ENCODE results near the gene GSK3A.

Gene GSK3A

DNA sequence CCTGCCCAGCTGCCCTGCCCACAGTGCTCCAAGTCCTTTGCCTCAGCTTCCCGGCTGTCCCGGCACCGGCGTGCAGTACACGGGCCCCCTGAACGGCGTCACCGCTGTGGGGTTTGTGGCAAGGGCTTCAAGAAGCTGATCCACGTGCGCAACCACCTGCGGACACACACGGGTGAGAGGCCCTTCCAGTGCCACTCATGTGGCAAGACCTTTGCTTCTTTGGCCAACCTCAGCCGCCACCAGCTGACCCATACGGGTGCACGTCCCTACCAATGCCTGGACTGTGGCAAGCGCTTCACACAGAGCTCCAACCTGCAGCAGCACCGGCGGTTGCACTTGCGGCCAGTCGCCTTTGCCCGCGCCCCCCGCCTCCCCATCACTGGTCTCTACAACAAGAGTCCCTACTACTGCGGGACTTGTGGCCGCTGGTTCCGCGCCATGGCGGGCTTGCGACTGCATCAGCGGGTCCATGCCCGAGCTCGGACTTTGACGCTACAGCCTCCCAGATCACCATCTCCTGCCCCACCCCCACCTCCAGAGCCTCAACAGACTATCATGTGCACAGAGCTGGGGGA is 16.6 kb downstream of the GSK3A start:
- DNase-seq: no peak

DNA sequence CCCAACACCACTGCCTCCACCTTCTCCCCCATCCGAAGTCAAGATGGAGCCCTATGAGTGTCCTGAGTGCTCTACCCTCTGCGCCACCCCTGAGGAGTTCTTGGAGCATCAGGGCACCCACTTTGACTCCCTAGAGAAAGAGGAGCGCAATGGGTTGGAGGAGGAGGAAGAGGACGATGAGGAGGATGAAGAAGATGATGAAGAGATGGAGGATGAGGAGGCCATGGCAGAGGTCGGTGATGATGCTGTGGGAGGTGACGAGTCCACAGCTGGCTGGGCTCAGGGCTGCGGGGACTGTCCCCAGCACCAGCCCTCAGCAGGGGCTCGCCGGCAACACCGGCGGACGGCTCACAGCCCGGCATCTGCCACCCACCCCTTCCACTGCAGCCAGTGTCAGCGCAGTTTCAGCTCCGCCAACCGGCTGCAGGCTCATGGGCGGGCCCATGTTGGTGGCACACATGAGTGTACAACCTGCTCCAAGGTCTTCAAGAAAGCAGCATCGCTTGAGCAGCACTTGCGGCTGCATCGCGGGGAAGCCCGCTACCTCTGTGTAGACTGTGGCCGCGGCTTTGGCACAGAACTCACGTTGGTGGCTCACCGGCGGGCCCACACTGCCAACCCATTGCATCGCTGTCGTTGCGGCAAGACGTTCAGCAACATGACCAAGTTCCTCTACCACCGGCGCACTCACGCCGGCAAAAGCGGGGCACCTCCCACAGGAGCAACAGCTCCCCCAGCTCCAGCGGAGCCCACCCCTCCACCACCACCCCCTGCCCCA is 17.3 kb downstream of the GSK3A start:
- no peak for DNase-seq

GRCh38 chr19:42220751-42221097 is 21.7 kb downstream of the GSK3A start:
- no peak for DNase-seq

DNA sequence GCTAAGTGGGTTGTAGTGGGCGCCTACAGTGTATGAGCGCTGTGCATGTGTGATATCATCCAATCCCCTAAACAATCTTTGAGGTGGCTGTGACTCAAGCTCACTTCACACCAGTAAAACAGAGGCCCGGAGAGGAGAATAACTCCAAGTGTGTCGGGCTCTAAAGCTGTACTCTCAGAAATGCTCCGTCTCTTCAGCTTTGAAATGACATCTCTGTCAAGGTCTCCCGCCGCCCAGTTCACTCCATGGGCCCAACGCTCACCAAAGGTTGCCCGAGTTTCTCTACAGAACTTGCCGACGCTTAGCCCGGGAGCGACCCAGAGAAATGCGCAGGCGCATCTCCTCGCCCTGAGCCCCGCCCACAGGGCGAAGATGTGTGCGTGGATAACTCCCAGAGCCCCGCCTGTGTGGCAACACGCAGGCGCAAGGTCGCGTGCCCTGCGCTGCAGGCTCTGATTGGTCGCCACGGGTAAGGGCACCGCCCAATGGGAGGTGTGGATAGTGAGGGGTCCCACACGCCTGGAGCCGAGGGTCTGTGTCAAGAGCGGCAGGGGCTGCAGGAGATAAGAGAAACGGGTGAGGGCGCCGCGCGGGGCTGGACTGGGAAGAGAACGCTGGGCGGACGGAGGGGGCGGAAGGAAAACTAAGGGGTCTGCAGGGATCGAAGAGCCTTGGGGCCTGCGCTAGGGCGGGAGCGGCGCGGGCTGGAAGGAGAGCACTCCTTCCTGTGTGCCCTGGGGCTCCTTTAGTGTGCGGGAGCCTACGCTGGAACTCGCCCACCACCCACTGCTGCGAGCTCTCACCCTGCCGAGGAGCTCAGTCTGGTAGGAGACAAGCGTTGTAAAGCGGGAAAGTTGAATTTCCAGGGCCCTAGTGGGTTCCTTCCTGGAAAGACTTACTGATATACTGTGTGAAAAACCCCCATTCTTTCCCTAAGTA is 22.3 kb downstream of the GSK3A start, which contains the start of gene ZNF526:
Gene ZNF526, plus strand, starts transcription at position 501 of the 939 bp plus-strand sequence. CDS start 4,092 bp downstream, outside the sequence.
- peak; percentile 76 to 97 (median 95) for DNase-seq

DNA sequence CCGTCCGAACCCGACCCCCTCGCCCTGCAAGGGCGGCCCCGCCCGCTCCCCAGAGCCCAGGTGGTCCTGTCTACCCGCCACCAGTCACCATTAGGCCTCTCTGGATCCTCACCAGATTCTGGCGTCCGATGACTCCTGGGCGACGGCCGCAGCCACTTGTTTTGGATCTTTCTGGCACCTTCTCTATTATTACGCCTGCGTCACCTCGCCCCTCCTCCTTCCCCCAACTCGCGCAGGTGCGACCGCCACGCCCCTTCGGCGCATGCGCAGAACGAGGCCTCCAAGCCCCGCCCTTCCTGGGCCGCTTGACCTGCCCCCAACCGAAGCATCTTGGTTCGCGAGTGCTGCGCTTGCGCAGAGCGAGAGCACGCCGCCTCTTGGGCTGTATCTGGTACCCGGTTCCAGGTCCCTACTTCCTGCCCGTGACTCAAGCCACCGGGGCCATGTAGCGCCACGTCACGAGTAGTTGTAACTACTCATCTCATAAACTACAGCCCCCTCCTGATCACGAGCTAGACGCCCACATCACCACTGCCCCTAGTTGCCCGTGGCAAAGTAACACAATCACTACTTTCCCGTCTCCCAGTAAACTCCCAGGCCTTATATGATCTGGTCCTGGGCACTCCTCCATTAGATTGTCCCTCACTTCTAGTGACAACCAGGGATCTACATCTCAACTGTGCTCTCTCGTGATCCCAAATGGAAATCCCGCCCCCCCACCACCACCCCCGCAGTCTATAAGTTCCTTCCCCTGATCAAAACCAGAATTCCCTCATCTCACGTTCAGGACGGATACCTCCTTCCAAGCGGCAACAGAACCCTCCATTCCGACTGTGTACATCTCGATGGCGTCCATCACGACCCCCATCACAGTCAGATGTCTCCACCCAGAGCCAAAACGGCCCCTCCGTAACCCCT is 24.6 kb downstream of the GSK3A start, which contains the start of gene DEDD2:
Gene DEDD2, minus strand, starts transcription at position 158 of the 918 bp plus-strand sequence. CDS start 670 bp downstream, outside the sequence.
- DNase-seq: peak; percentile 79 to 98 (median 96)

DNA sequence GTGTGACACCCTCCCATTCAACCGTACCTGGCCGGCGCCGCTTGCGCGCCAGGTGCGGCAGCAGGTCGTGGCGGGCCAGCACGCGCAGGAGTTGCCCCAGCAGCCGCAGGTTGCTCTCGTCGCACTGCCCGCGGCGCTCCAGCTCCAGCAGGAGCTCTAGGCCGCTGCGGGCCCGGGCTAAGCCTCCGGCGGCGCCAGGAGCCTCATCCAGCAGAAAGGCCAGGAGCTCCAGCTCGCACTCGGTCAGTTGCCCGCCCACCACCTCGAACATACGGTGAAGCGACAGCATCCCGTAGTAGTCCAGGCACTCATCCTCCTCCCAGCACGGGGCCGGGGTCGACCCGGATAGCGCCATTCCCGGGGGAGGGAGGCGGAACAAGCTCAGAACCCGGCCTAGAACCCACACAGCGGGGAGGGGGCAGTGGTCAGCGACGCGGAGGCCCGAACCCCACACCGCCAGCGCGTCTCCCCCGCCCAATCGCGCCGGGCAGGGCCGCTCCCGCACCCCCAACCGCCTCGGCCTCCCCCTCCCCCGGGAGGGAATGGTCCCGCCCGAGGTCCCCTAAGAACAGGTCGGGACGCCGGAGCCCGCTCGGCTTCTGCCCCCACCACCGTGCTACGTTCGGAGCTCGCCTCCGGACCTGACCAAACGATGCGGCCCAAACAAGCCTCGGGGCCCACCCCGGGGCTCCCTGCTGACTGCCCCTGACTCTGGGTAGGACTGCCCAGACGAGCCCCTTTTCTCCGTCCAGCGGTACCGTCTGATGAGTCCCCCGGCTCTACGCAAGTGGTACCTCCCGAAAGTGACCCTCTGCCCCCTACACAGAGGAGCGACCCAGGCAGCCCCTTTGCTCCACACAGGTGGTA is 25.5 kb downstream of the GSK3A start:
- DNase-seq: peak in 11 of 14 donors; percentile 35 to 75 (median 56)

- no peak for DNase-seq
Measured at GRCh38 chr19:42214810-42215485, 27.5 kb downstream of the GSK3A start.

DNA sequence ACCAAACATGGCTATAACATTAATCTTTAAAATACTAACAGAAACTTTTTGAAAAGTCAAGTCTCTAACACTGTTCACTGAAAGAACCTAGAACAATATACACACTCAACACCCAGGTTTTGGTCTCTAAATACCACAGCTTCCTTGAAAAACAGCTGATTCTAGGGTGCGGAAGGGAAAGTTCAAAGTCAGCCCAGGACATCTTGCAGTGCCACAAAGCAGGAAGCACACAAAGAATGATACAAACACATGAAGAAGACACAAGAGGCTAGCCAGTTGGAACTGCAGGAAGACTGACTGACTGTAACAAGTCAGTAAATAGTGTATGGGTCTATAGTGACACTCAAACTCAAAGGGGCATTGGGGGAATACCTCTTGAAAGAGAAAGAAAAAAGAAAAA is 29.5 kb downstream of the GSK3A start:
- DNase-seq: no peak

GRCh38 chr19:42208612-42209011 is 33.8 kb downstream of the GSK3A start:
- no peak for DNase-seq

DNA sequence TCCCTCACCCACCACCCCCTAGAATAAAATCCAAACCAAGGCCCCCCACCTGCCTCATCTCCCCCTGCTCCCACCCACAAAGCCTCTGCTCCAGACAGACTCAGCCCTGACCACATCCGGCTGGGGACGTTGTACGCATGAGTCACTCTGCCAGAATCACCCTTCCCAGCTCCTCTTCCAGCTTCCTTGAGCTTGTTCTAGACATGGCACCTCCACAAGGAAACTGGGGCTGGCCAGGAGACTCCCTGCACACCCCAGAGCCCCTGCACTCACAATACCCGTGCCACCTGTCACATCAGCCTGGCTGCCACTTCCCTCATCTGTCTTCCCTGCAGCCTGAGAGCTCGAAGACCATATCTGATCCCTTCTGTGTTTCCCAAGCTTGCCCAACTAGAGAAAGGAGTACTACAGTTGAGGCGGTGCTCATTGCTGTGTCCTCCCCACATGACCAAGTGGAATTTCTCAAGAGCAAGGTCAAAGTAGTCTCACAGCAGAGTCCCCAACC is 34.6 kb downstream of the GSK3A start:
- DNase-seq: no peak

DNA sequence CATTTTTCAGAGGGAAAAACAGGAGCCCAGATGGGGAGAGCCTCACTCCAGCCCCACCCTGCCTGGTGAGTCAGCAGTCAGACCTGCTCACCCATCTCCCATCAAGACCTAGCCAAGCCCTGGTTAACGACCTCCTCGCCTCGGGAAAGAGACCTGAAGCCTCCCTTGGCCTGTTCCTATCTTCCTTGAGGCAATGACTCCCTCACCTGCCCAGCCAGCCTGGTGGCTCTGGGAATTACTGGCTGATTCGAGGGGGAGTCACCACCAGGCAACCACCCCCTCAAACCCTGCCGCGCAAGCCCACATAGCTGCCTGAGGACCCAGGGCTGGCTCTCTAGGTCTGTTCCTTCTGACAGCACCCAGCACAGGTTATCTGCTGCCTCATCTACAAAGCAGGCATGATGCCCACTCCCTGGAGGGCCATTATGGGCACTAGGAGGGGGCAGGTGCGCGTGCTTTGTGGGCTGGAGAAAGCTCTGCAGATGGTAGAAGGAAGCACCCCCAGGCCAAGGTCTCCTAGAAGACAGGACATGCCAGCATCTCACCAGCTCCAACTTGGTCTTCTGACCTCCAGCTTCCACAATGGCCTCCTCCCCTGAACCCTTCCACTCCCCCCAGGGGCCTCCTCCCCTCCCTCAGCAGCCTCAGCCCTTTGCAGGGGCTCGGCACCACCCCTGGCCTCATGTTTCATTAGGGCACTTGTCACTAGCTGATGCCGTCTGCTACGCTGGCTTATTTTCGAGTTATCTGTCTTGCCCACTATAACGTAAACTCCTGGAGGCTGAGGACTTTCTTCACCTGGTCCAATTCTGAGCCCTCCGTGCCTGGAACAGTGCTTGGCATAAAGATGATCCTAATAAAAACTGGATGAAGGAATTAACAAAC is 35.3 kb downstream of the GSK3A start:
- DNase-seq: no peak

DNA sequence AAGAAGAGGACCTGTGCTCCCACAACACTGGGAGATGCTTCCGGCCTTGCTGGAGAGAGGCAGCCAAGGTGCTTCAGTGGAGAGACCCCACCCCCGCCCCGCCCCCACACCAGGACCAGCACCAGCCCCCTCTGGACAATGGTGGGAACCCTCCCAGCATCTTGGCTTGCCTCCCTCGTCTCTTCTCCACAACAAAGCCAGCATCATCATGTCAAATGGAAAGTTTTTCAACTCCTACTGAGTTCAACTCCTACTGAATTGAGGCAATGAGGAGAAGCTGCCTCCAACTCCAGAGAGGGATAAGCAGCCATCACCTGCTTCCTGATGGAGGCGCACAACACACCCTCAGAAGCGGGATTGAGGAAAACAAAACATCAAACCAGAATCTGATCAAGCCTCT is 37.7 kb downstream of the GSK3A start:
- no peak for DNase-seq

DNA sequence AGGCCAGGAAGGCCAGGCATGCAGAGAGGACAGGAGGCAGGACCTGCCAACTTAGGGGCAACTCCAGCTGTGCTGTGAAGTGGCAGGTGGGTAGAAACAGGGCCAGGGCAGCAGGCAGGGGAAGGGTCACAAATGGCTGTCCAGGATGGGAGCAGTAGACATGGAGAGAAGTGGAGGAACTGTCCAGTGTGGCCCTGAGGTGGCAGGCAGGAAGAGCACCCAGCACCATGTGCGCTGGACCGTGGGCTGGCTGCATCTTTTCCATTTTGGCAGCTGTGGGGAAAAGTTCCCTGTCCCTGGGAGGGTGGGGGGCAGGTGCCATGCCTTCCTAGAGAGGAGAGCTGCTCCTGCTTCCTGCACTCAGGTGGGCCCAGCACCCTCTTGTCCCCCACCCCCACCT is 38.7 kb downstream of the GSK3A start:
- no peak for DNase-seq

GRCh38 chr19:42202290-42202880 is 40.0 kb downstream of the GSK3A start:
- no peak for DNase-seq

DNA sequence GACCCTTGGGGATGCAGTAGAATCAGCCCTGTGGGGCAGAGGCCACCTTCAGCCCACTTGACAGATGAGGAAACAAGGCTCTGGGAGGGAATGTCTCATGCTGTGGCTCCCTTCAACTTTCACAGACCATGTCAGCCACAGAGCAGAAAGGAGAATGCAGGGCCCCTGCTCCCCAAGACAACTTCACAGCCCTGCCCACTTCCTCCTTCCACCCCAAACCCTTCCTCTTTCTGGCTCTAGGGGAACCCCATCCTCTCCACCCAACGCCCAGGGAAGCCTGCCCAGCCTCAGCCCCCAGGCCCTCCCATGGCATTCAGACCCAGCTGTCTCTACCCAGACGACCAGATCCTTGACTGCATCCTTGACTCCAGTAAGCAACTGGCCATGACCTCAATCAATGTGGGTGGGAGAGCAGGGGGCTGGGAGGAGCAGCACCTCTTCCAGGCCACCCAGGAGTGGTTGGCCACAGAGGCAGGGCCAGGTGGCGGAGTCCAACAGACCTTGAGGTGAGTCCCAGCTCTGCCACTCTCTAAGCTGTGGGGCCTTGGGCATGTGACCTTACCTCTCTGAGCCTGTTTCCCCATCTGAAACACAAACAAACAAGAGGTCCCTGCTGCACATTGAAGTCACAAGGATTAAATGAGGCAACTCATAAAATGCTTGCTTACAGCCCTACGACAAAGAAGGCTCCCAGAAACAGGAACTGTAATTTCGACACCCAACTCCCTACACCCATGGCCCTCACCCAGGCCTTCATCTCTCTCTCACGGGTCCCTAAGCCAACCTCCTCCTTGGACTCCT is 40.7 kb downstream of the GSK3A start:
- DNase-seq: peak in 6 of 14 donors; percentile 18 to 55 (median 36)

- no peak for DNase-seq
Measured at GRCh38 chr19:42200116-42200715, 42.2 kb downstream of the GSK3A start.
